Measurements from ENCODE around the gene RRN3. TPM values are rescaled to one million over a fixed set of nuclear protein-coding genes. Genes with fewer than 3 reads are reported as not detected.

RRN3 gene
- total RNA-seq, 6 experiments from 2014 or later, result 13.0 to 20.4 (median 16.2) TPM

- no peak overlapping the region for H3K27ac ChIP-seq
- WGBS (ENCODE audit: insufficient coverage, low coverage, low lambda C conversion rate, missing lambda C conversion rate), result 76% methylated on average over 8 of the region's 23 CpGs
Measured at GRCh38 chr16:15034266-15035162, 59.6 kb downstream of the RRN3 start.

DNA sequence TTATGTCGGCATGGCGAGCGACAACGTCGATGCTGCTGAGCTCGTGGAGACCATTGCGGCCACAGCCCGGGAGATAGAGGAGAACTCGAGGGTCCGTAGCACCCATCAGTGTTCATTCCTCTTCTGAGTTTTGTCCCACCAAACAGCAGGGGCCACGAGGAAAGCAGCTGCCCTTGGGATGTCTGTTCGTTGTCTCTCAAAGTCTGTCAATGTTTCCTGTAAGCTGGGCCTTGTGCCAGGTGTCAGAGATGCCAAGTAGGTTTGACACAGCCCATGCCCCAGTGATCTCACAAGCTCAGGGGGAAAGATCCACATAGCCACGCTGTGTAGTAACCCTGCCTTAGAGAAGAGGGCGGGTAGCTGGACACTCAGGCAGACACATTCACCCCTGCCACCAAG is 60.8 kb downstream of the RRN3 start:
- H3K4me3 ChIP-seq, result no peak overlapping the region
- ATAC-seq, result peak; percentile 78 to 87 (median 84)
- TF ChIP-seq, protein P1, sequence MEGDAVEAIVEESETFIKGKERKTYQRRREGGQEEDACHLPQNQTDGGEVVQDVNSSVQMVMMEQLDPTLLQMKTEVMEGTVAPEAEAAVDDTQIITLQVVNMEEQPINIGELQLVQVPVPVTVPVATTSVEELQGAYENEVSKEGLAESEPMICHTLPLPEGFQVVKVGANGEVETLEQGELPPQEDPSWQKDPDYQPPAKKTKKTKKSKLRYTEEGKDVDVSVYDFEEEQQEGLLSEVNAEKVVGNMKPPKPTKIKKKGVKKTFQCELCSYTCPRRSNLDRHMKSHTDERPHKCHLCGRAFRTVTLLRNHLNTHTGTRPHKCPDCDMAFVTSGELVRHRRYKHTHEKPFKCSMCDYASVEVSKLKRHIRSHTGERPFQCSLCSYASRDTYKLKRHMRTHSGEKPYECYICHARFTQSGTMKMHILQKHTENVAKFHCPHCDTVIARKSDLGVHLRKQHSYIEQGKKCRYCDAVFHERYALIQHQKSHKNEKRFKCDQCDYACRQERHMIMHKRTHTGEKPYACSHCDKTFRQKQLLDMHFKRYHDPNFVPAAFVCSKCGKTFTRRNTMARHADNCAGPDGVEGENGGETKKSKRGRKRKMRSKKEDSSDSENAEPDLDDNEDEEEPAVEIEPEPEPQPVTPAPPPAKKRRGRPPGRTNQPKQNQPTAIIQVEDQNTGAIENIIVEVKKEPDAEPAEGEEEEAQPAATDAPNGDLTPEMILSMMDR (IDR thresholded peaks at IDR 0.05), result no peak
- TF ChIP-seq POLR2A (IDR thresholded peaks at IDR 0.05), result no peak
- H3K4me1 ChIP-seq, result peaks cover 0 to 13% (median 4%) of the 10 kb centered on the region in 4 donors
- H3K27me3 ChIP-seq, result no peaks in the 10 kb centered on the region
- intact Hi-C loops (cut with DNase I), result no loop called here
- WGBS (ENCODE audit: insufficient coverage, low coverage, low lambda C conversion rate, missing lambda C conversion rate), result 44% methylated on average over 11 of the region's 14 CpGs
- H3K9me3 ChIP-seq, result no peaks in the 10 kb centered on the region
- H3K36me3 ChIP-seq, result peaks cover 18 to 95% (median 50%) of the 10 kb centered on the region in 4 donors
- H3K27ac ChIP-seq, result peak overlapping the region in 1 of 3 donors; percentile 57
- DNase-seq, result peak; percentile 81 to 92 (median 85)

More at GRCh38 chr16:15034266-15035162, 59.6 kb downstream of the RRN3 start:
- DNase-seq (no peak), ATAC-seq (peak in 1 of 4 donors; percentile 5)
- Histone ChIP-seq H3K4me3 (no peak overlapping the region), H3K27me3 (no peaks in the 10 kb centered on the region), H3K9me3 (no peaks in the 10 kb centered on the region), H3K4me1 (peaks cover 0 to 13% (median 4%) of the 10 kb centered on the region in 4 donors), H3K36me3 (peaks cover 18 to 94% (median 50%) of the 10 kb centered on the region in 4 donors)
- intact Hi-C loops (cut with DNase I), result no loop called here
- TF ChIP-seq, protein P1 (IDR thresholded peaks at IDR 0.05), result no peak
- no peak for TF ChIP-seq POLR2A (IDR thresholded peaks at IDR 0.05)

- no peak overlapping the region for H3K4me3 ChIP-seq
- H3K4me1 ChIP-seq, result peaks cover 0 to 13% (median 4%) of the 10 kb centered on the region in 4 donors
- intact Hi-C loops (cut with DNase I), result no loop called here
- ATAC-seq (peak in 1 of 4 donors; percentile 3), DNase-seq (no peak)
- H3K9me3 ChIP-seq, result no peaks in the 10 kb centered on the region
- peaks cover 18 to 93% (median 51%) of the 10 kb centered on the region in 4 donors for H3K36me3 ChIP-seq
- H3K27ac ChIP-seq, result peak overlapping the region in 1 of 3 donors; percentile 36
- H3K27me3 ChIP-seq, result no peaks in the 10 kb centered on the region
- WGBS (ENCODE audit: insufficient coverage, low coverage, low lambda C conversion rate, missing lambda C conversion rate), result 46% methylated on average over 4 of the region's 13 CpGs
- TF ChIP-seq POLR2A (IDR thresholded peaks at IDR 0.05), result no peak
- TF ChIP-seq, protein P1 (IDR thresholded peaks at IDR 0.05), result no peak
Measured at GRCh38 chr16:15032547-15033308, 61.3 kb downstream of the RRN3 start.

DNA sequence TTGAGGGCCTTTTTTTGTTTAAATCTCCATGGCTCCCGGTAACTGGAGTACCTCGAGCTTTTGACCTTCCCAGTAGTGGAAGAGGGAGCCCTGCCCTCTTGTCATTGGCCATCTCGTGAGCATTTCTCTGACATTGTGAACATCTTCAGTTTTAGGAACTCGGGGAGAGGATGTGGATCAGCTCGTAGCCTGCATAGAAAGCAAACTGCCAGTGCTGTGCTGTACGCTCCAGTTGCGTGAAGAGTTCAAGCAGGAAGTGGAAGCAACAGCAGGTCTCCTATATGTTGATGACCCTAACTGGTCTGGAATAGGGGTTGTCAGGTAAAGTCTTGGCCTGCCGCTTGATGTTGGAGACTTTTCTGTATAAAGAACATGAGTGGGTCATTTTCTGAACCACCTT is 62.5 kb downstream of the RRN3 start:
- Histone ChIP-seq H3K4me1 (peaks cover 0 to 13% (median 4%) of the 10 kb centered on the region in 4 donors), H3K9me3 (no peaks in the 10 kb centered on the region), H3K27me3 (no peaks in the 10 kb centered on the region), H3K36me3 (peaks cover 18 to 90% (median 52%) of the 10 kb centered on the region in 4 donors), H3K27ac (peak overlapping the region in 1 of 3 donors; percentile 26), H3K4me3 (no peak overlapping the region)
- 66% methylated on average over 8 of the region's 8 CpGs for WGBS (ENCODE audit: insufficient coverage, low coverage, low lambda C conversion rate, missing lambda C conversion rate)
- intact Hi-C loops (cut with DNase I), result no loop called here
- DNase-seq (no peak), ATAC-seq (no peak)
- TF ChIP-seq, protein P1 (IDR thresholded peaks at IDR 0.05), result no peak
- TF ChIP-seq POLR2A (IDR thresholded peaks at IDR 0.05), result no peak
